H1 (cell line): ENCODE results near the gene ATP8B3. TPM values are rescaled to one million over a fixed set of nuclear protein-coding genes. Genes with fewer than 3 reads are reported as not detected.

Experiments used
- CTBP2 ChIP-seq: IDR thresholded peaks from 2 replicates; pipeline ENCODE4 v1.7.0; 2011; ENCODE audit warnings: borderline replicate concordance, mild to moderate bottlenecking, moderate library complexity, mixed read lengths, low read length; ENCODE audit not compliant: insufficient read depth, insufficient read length
- polyA plus RNA-seq, 7 experiments: library from polyadenylated mRNA; depleted of rRNA in 3 of 7; stranded (reverse) in 5 of 7; unstranded in 2 of 7; fragments of >200 nt in 5 of 7; fragments of 200-250 nt in 2 of 7; gene quantifications; 1 replicate in 5 of 7; 2 replicates in 1 of 7; 4 replicates in 1 of 7; pipeline versions ENCODE4 v1.2.1 to v1.2.3, GENCODE V29; 2011 to 2013; ENCODE audit warnings: missing spikeins in 2 of 7, mixed read lengths in 2 of 7
- total RNA-seq: library from RNA; stranded (reverse); fragmentation: NEBNext Ultra II Directional; extraction: Animal tissue kit (Norgen Biotek cat#: 25700); gene quantifications from 2 replicates; pipeline ENCODE4 v1.2.1, GENCODE V29; 2021

Gene ATP8B3
- total and polyA plus RNA-seq, 2 of the 8 experiments (the other 6 are each of a cell fraction or from before 2014, with no cell fraction given): 4.1 to 9.3 TPM

- peak; percentile 88 for TF ChIP-seq CTBP2
- TF ChIP-seq, all 59 proteins: peak for 6
Observed at GRCh38 chr19:1765904-1766799, 45.9 kb downstream of the ATP8B3 start (continued).
